Brain microvascular endothelial cell (primary cell): Measurements from ENCODE around the gene CTDSPL.

Experiments
- DNase-seq: peaks from one replicate; pipeline ENCODE4 v3.0.0-alpha.2; 2020
- H3K27ac ChIP-seq: fragments of 250-450 bp; sonication (Bioruptor Pico); 2 replicates; pipeline ENCODE4 v1.5.1; 2020; ENCODE audit warnings: mild to moderate bottlenecking, moderate library complexity
- H3K27me3 ChIP-seq: fragments of 250-450 bp; sonication (Bioruptor Pico); replicated peaks from 2 replicates; pipeline ENCODE4 v1.5.1; 2020; ENCODE audit warnings: mild to moderate bottlenecking
- H3K36me3 ChIP-seq: fragments of 250-450 bp; sonication (Bioruptor Pico); replicated peaks from 2 replicates; pipeline ENCODE4 v1.5.1; 2020; ENCODE audit warnings: mild to moderate bottlenecking
- H3K4me3 ChIP-seq: 2 replicates; pipeline ENCODE4 v1.5.1; 2011; ENCODE audit warnings: low read depth, mild to moderate bottlenecking, control low read depth, low read length, moderate library complexity
- CTCF ChIP-seq: IDR thresholded peaks from 2 replicates; pipeline ENCODE4 v1.5.1; 2011; ENCODE audit warnings: low read depth, mild to moderate bottlenecking, moderate library complexity, low read length, control low read depth, inconsistent platforms; ENCODE audit errors: missing control alignments
- in situ Hi-C: cut with HindIII; loops from 2 replicates; pipeline ENCODE4 v1.10.0; 2017; ENCODE audit warnings: low sequenced_read_pairs, low pct_ligation_motif_present

Gene CTDSPL

GRCh38 chr3:37887062-37887461, 25.4 kb downstream of the CTDSPL start:
- Histone ChIP-seq H3K36me3 (no peaks in the 10 kb centered on the region), H3K27me3 (no peaks in the 10 kb centered on the region), H3K27ac (no peak overlapping the region), H3K4me3 (no peak overlapping the region)
- DNase-seq: no peak
- TF ChIP-seq CTCF: no peak
- in situ Hi-C loops: no loop called here

- DNase-seq: no peak
- Histone ChIP-seq H3K36me3 (no peaks in the 10 kb centered on the region), H3K4me3 (no peak overlapping the region), H3K27ac (no peak overlapping the region), H3K27me3 (no peaks in the 10 kb centered on the region)
- in situ Hi-C loops: no loop called here
- no peak for TF ChIP-seq CTCF
These were observed 26.1 kb downstream of the CTDSPL start for GRCh38 chr3:37887824-37888223.

GRCh38 chr3:37888421-37888820, 26.7 kb downstream of the CTDSPL start:
- no peak for DNase-seq
- no peak for TF ChIP-seq CTCF
- Histone ChIP-seq H3K36me3 (no peaks in the 10 kb centered on the region), H3K27me3 (no peaks in the 10 kb centered on the region), H3K4me3 (no peak overlapping the region), H3K27ac (no peak overlapping the region)
- in situ Hi-C loops: no loop called here

- in situ Hi-C loops: no loop called here
- Histone ChIP-seq H3K4me3 (no peak overlapping the region), H3K27ac (no peak overlapping the region), H3K27me3 (no peaks in the 10 kb centered on the region), H3K36me3 (no peaks in the 10 kb centered on the region)
- TF ChIP-seq CTCF: no peak
- DNase-seq: no peak
These were observed 28.8 kb downstream of the CTDSPL start for GRCh38 chr3:37890522-37890921.

- in situ Hi-C loops: no loop called here
- Histone ChIP-seq H3K27ac (no peak overlapping the region), H3K36me3 (no peaks in the 10 kb centered on the region), H3K27me3 (no peaks in the 10 kb centered on the region), H3K4me3 (no peak overlapping the region)
- TF ChIP-seq CTCF: no peak
- no peak for DNase-seq
These were observed 29.5 kb downstream of the CTDSPL start for GRCh38 chr3:37891227-37891626.

GRCh38 chr3:37892927-37893600, 31.4 kb downstream of the CTDSPL start:
- TF ChIP-seq CTCF: no peak
- Histone ChIP-seq H3K36me3 (no peaks in the 10 kb centered on the region), H3K4me3 (no peak overlapping the region), H3K27me3 (no peaks in the 10 kb centered on the region), H3K27ac (no peak overlapping the region)
- DNase-seq: no peak
- in situ Hi-C loops: no loop called here
